Adipose tissue (tissue), 3 donors: ENCODE measurements around the gene DLG2. TPM values are rescaled to one million over a fixed set of nuclear protein-coding genes. Genes with fewer than 3 reads are reported as not detected.

Experiments used
- H3K27ac ChIP-seq: one replicate; pipeline ENCODE4 v1.5.1; 2013; ENCODE audit warnings: low read depth, low read length
- WGBS, 3 donors: extraction: QIAGEN DNeasy Blood & Tissue Kit; methylation state at CpG; one replicate each; pipeline ENCODE4 v1.1.7; 2013; 5-methylcytosine and 5-hydroxymethylcytosine counted together
- polyA plus RNA-seq, 3 donors: library from polyadenylated mRNA; stranded (reverse); fragments of 200-250 nt; gene quantifications; one replicate each; pipeline ENCODE4 v1.2.3, GENCODE V29; 2013
- donor health status: healthy with polysubstance abuse.
- donor health status: Bipolar disorder and iron deficiency.
- donor health status: healthy.

The DLG2 gene
- polyA plus RNA-seq, 3 donors, result 0.51 to 1.7 (median 0.91) TPM

DNA sequence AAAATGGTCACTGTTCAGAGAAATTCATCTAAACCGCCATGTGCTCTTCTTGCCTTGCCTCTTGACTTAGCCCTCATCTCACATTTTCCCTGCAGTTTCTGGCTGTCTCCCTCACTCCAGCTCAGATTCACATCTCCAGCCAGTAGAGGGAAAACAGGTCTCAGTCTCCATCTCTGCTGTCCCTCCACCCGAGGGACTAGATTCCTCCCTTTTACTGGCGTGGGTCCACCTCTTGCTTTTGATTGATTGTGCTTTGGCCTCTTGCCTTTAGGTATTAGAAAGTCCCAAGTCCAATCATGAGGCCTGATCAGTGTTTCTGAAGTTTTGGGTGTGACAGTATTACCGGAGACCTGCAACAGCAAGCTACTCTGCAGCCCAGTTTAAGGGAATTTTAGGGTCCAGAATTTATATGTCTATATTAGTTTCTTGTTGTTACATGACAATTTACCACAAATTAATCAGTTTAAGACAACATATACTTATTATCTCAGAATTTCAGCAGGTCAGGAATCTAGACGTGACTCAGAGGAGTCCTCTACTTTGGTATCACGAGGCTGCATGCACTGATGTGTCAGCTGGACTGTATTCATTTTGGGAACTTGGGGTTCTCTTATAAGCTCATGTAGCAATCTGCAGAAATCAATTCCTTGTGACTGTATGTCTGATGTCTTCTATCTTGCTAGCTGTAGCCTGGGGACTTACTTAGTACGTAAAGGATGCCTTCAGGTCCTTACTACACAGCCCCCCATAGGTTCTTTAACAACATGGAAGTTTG is 1535.7 kb downstream of the DLG2 start:
- H3K27ac ChIP-seq, result no peak overlapping the region
- 64 to 74% (median 73%) methylated on average over 7 of the region's 7 CpGs for WGBS, 3 donors

DNA sequence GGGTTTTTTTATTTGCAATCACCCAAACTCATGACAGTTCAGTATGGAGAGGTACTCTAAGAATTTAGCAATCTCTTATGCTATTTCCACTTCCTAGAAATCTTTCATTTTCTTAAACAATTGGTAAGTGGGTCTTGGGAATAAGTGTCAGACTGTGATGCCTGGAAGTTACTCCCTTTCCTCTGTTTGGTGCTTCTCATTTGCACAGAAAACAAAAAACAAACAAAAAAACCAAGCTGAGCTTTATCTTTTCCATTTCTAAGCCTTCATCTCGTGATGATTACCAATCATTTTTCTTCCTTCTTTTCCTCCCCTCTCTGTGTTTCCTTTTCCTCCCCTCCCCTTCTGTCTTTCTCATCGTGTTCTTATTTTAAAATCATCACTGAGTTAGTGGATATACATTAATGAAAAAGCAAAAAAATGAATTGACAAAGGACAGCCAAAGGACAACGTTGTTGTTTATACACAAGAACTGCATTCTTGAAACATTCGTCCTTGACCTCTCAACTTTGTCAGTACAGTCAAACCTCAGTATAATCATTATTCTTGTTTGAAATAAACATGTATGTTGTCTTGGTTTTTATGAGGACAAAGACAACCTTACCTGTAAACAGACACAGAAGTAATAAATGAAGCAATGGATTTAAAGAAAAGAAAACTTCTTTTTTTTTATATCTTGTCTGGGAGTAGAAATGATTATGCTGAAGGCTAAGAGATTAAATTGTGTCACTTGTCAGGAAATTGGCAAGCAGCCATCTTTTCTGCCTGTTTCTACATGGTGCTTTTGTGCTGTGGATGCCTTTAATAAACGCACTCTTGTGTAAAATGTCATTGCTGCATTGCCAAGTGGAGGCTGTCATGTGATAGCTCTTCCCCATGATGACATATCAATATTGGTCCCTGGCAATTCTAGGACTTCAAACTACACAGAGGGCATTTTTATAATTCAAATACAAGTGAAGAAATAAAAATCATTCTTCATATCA is 1537.8 kb downstream of the DLG2 start:
- 17 to 46% (median 41%) methylated on average over 5 of the region's 5 CpGs for WGBS, 3 donors
- H3K27ac ChIP-seq, result no peak overlapping the region

DNA sequence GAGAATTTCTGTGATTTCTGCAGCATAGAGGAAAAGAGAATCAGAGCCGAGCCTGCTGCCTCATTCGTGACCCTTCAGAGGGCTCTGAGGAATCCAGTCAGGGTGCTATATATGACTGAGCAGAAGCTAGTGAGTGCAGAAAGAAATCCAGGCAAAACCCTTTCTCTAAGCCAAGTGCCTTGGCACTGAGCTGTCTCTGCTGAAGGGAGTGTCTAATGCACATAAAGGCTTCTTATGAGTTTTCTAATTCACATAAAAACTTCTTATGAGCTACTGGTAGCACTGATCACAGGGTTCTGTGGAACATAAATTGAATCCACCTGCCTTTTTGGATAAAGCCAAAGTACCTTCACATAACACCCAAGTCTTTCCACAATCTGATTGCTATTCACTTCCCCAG is 1555.3 kb downstream of the DLG2 start:
- 62 to 89% (median 71%) methylated on average over 2 of the region's 2 CpGs for WGBS, 3 donors
- no peak overlapping the region for H3K27ac ChIP-seq

DNA sequence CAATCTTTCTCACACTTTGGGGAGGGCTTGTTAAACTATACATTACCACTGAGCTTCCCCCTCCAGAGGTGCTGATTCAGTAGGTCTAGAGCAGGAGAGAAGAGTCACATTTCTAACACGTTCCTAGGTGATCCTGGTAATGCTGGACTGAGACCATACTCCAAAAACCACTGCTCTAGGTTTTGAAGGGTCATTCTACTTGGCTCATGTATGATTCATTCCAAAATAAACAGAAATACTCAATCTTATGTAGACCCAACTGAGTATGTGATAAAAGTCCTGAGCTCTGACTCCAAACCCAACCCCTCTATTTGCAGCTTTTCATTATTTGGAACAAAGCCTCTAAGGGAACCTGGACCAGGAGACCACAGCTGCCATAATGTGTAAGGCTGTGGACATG is 1558.1 kb downstream of the DLG2 start:
- no peak overlapping the region for H3K27ac ChIP-seq
- 63 to 71% (median 69%) methylated on average over 1 of the region's 1 CpG for WGBS, 3 donors

DNA sequence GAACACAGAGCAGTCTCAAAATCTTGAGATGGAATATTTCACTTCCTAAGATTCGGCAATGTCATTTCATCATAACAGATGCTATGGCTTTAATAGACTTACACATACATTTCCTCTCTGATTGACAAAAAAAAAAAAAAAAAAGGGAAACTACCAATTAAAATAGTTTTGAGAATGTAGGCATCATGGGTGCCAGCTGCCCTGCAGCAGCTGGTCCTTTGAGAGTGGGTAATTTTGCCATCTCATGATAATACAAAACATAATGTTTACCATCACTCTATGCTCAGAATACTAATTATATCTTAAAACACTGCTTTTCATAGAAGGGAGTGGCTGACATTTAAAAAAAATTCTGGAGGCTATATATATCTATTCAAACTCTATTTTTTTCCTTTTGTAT is 1565.4 kb downstream of the DLG2 start:
- no peak overlapping the region for H3K27ac ChIP-seq
- 72 to 89% (median 81%) methylated on average over 1 of the region's 1 CpG for WGBS, 3 donors

DNA sequence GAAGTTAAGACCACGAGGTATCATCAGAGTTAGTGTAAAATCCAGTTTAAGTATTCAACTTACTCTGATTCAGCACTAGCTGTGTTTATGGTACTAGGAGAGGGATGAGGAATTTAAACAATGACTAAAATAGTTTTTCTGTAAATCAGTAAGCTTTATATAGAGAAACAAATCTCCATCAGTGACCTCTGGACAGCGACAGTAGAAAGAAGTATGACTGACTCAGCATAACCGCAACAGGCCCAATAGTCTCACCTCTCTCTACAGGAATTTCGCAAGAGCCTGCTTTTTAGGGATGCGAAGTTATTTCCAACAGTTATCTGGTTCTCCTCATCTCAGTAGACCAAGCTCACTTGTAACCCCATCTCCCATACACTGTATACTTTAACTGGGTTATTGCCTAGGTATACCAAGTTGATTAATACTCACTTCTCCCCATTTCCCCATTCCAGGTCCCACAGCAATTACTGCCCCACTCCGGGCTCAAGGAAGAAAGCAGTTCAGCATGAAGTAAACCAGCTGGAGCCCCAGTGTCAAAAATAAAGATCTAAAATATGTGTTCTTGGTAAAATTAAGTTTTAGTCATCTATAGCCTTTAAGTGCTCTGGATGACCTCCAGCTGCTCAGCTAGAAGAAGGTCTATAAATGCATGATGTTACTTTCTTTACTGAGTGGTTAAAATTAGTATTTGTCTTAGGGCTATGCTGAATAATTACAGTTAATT is 1570.3 kb downstream of the DLG2 start:
- no peak overlapping the region for H3K27ac ChIP-seq
- 75 to 77% (median 75%) methylated on average over 6 of the region's 6 CpGs for WGBS, 3 donors

DNA sequence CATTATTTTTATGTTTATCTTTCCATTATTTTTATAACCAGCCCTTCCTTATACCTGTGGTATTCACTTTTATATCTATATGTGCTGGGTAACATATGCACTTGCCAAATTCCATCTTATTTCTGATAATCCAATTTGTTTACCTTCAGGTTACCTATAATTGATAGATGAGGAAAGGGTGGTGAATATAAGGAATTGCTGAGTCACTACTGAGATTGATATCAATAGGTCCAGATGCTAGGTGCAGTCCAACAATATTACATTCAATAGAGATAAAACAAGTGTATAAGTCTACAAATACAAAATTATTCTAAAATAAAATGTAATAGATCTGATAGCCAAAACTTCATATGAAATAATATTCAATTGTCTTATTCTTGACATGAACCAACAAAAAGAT is 1582.0 kb downstream of the DLG2 start:
- no peak overlapping the region for H3K27ac ChIP-seq

DNA sequence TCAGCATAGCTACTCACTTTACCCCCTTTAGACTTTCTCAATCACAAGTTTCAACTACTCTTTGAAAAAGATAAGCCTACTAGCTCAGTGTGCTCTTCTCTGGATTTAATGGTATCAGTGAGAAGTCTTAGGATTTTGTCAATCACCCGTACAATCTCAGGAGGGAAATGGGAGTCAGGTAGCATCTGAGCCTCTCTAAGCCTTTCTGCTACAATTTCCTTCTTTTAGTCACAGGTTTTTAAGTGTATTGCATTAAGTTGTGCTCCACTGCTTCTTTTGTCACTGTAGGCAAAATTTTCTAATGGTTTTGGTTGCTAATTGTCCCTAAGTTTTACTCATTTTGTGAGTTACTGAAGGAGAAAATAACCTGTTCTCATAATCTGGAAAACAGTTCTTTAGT is 1582.4 kb downstream of the DLG2 start:
- WGBS, 3 donors, result 80 to 88% (median 87%) methylated on average over 1 of the region's 1 CpG

DNA sequence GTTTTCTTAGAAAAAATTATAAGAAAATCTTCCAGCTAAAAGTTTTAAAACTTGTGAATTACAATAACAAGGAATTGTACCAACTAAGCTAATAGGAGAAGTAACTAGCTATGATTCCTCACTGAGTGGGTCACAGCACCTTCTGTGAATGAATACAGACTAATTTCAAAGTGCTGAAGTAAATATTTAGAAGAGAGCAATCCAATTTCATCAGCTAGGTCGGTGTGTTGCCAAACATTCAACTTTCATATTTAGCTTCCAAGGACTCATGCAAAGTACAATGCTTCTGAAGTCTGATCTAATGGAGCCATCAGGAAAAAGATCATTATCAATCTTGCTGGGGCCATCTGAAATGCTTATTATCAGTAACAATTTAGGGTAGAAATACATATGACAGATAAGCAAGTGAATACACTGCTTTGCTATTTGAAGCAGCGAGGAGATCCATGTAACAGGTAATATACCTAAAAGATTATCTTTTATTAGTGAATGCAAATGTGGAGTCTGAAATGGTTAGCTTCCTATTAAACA is 1590.4 kb downstream of the DLG2 start:
- H3K27ac ChIP-seq, result no peak overlapping the region
- 56 to 71% (median 67%) methylated on average over 2 of the region's 2 CpGs for WGBS, 3 donors

More for the DNA sequence above, 1582.4 kb downstream of the DLG2 start:
- no peak overlapping the region for H3K27ac ChIP-seq

DNA sequence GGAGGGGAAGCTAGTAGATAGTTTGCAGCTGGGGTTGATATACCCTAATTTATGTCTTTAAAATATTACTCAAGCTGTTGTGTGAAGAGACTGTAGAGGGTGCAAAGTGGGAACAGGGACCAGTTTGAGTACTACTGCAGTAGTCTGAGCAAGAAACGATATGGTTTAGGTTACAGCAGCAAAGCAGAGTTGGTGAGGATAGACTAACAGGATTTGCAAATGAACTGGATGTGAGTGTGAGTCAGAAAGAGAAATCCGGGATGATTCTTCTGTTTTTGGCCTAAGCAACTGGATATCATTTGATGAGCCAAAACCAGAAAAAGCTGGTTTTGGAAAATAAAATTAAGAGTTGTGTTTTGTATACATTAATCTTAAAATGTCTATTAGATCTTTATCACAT is 1591.5 kb downstream of the DLG2 start:
- WGBS, 3 donors, result 58 to 72% (median 60%) methylated on average over 2 of the region's 2 CpGs

DNA sequence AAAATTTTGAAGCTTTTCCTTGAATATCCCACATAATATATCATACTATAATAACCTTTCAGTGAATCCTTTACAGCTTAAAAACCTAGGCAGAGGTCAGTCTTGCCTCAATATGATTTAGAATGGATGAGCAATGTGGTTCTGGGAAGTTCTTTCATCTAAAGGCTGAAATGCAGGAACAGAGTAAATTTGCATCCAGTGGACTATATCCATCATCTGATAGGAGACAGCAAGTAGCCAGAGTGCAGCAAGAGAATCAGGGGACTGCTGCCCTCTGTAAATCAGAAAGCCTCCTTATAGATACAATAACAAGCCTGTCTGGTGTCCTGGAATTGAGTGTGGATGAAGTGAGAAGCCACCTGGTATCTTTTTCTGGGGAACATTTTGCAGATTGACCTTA is 1592.7 kb downstream of the DLG2 start:
- no peak overlapping the region for H3K27ac ChIP-seq

More for the DNA sequence above, 1591.5 kb downstream of the DLG2 start:
- H3K27ac ChIP-seq, result no peak overlapping the region

DNA sequence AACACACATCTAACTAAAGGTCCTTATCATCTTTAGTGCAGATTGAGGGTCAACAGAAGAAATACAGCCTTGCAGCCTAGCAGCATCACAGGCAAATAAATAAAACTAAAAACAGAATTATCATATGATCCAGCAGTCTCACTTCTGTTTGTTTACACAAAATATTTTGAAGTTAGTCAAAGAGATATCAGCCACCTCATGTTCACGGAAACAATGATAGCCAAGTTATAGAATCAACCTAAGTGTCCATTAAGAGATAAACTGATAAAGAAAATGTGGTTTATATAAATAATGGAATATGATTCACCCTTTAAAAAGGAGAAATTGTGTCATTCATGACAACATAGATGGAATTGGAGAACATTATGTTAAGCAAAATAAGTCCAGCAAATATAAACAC is 1602.9 kb downstream of the DLG2 start:
- no peak overlapping the region for H3K27ac ChIP-seq
- 40 to 94% (median 86%) methylated on average over 1 of the region's 1 CpG for WGBS, 3 donors

DNA sequence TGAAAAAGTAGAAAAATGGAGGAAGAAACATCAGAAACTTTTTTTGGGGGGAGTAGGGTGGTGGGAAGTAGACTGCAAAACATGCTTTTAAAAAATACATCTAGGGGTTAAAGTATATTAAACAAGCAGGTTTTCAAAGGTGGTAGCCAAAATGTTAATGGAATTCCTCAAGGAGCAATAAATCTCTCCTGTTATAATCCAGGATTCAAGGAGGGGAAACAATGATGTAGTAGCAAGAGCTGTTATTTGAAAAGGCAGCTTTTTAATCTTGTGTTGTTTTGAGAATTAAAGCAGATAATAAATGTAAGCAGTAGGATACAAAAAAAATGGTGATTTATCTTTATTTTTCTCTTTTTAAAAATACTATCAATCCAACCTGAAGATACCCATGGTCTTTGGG is 1604.4 kb downstream of the DLG2 start:
- no peak overlapping the region for H3K27ac ChIP-seq

DNA sequence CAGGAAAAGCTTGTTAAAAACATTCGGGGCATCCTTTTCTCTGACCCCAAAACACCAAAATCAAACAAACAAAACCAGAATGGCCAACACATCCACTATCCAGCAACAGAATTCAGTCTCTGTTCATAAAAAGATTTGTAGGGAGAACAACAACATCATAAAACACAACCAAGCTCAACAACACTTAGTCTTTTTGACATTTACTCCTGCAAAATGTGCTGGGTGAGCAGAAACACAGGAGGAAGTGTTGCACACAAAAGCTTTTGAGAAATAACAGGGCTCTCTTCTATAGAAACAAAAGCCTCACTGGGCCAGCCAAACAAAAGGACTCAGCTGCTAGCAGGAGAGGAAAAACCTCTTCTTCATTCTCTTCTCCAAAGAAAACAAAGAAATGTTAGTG is 1604.9 kb downstream of the DLG2 start:
- no peak overlapping the region for H3K27ac ChIP-seq
- WGBS, 3 donors, result 32 to 40% (median 37%) methylated on average over 1 of the region's 1 CpG

DNA sequence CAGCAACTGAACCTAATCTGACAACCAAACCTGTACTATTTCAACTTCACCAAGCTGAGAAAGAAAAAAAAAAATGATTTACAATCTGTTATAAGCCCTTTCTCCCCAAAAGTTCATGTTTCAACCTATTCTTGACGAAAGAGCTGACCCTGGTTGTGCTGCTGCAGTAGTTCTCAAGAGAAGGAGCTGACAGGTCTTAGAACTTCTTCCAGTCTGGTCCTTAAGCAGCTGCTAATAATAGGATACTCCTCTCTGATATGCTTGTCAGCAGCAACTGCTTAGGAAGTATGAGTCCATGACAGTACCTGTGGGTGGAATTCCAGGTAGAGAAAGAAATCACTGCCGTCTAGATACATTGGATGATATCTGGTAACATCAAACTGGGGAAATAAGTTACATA is 1605.9 kb downstream of the DLG2 start:
- WGBS, 3 donors, result 66 to 79% (median 75%) methylated on average over 2 of the region's 2 CpGs
- H3K27ac ChIP-seq, result no peak overlapping the region

DNA sequence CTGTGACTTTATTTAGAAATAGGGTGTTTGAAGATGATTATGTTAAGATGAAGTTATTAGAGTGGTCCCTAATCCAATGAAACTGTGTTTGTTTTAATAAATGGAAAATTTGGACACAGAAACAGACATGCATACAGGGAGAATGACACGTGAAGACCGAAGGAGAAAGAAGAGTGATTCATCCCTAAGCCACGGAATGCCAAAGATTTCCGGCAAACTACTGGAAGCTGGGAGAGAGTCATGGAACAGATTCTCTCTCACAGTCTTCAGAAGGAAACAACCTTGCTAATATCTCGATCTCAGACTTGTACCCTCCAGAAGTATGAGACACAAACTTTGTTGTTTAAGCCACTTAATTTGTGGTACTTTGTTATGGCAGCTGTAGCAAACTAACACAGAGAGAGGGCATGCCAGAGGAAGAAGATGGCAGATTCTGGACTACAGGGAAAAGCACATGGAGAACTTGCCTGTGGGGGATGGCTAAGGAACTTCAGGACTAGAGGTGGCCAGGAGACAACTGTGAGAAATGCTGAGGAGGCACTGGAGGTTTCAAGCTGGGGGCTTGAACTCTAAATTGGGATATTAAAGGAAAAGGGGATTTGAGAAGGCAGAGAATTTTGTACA is 1607.5 kb downstream of the DLG2 start:
- no peak overlapping the region for H3K27ac ChIP-seq
- 63 to 83% (median 82%) methylated on average over 5 of the region's 5 CpGs for WGBS, 3 donors

DNA sequence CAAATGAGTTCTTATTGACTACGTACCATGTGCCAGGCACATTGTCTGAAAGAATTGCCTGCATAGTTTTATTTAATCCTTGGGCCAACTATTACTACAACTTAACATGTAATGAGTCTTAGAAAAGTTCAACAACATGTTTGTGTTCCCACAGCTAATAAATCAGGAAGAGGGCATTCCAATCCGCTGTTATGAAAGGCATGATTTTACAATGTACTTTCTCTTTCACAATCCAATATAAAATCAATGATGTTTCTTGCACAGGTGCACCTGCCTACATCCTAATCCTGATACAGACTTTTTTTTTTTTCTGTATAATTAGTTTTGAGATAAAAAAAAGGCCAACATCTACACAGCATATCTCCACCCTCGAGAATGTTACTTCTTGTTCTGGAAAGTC is 1612.6 kb downstream of the DLG2 start:
- H3K27ac ChIP-seq, result no peak overlapping the region
- WGBS, 3 donors, result 64 to 86% (median 84%) methylated on average over 3 of the region's 3 CpGs

DNA sequence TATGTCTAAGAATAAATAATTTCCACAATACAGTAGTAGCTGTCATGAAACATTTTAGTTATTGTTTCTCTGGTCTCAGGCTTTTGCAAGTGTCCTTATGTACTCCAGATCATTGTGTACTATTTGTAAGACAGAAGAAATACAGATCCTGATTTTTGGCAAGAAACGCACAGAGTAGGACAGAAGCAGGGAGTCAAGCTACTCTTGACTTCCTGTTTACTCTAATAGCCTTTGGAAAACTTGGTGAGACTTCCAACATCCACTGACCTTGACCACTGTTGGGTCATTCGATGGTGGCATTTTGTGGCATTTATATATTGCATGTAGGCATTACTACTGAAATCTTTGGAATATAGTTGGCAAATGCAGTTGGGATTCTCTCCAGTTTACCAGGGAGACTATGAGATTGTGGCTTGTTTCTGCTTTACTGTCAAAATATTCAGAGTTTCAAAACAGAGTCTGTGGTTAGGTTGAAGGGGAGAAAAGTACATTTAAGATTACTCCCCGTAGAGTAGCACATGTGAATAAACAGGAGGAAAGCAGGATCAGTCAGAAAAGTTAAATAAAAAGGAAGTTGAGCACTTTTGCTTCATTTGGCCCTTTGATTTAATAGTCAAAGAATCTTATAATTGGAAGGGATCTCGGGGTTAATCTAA is 1614.8 kb downstream of the DLG2 start:
- H3K27ac ChIP-seq, result no peak overlapping the region
- WGBS, 3 donors, result 61 to 78% (median 69%) methylated on average over 4 of the region's 4 CpGs
